ENCODE data around the gene TTLL11. TPM values are rescaled to one million over a fixed set of nuclear protein-coding genes. Genes with fewer than 3 reads are reported as not detected.

The TTLL11 gene
- polyA plus RNA-seq, 2 donors, result 2.3 to 4.5 TPM

- H3K36me3 ChIP-seq (ENCODE audit: control insufficient read depth in 2 of 2, insufficient read depth in 2 of 2, low read length in 1 of 2), result no peaks in the 10 kb centered on the region
- WGBS, 2 donors, result 80 to 82% methylated on average over 5 of the region's 5 CpGs
- H3K4me3 ChIP-seq (ENCODE audit: low read depth in 1 of 2, low read length in 2 of 2), result no peak overlapping the region
- no peak overlapping the region for H3K27ac ChIP-seq (ENCODE audit: low read depth in 2 of 2, low read length in 1 of 2)
- H3K9me3 ChIP-seq (ENCODE audit: control insufficient read depth in 2 of 2, insufficient read depth in 1 of 2, low read depth in 1 of 2, low read length in 1 of 2), result no peaks in the 10 kb centered on the region
- no peaks in the 10 kb centered on the region for H3K27me3 ChIP-seq (ENCODE audit: control insufficient read depth in 1 of 2, insufficient read depth in 2 of 2, low read length in 2 of 2)
- no peaks in the 10 kb centered on the region for H3K4me1 ChIP-seq (ENCODE audit: control insufficient read depth in 2 of 2, insufficient read depth in 2 of 2, low read length in 1 of 2)
These were observed 148.4 kb downstream of the TTLL11 start for GRCh38 chr9:121944711-121945191.

- Histone ChIP-seq H3K9me3 (ENCODE audit: control insufficient read depth in 2 of 2, insufficient read depth in 1 of 2, low read depth in 1 of 2, low read length in 1 of 2) (no peaks in the 10 kb centered on the region), H3K27ac (ENCODE audit: low read depth in 2 of 2, low read length in 1 of 2) (no peak overlapping the region), H3K4me1 (ENCODE audit: control insufficient read depth in 2 of 2, insufficient read depth in 2 of 2, low read length in 1 of 2) (no peaks in the 10 kb centered on the region), H3K4me3 (ENCODE audit: low read depth in 1 of 2, low read length in 2 of 2) (no peak overlapping the region), H3K27me3 (ENCODE audit: control insufficient read depth in 1 of 2, insufficient read depth in 2 of 2, low read length in 2 of 2) (no peaks in the 10 kb centered on the region), H3K36me3 (ENCODE audit: control insufficient read depth in 2 of 2, insufficient read depth in 2 of 2, low read length in 1 of 2) (no peaks in the 10 kb centered on the region)
- WGBS, 2 donors, result 92 to 94% methylated on average over 2 of the region's 2 CpGs
These were observed 149.6 kb downstream of the TTLL11 start for GRCh38 chr9:121943463-121943862.

GRCh38 chr9:121942866-121943382 lies 150.2 kb downstream of the TTLL11 start:
- H3K4me1 ChIP-seq (ENCODE audit: control insufficient read depth in 2 of 2, insufficient read depth in 2 of 2, low read length in 1 of 2), result no peaks in the 10 kb centered on the region
- no peaks in the 10 kb centered on the region for H3K36me3 ChIP-seq (ENCODE audit: control insufficient read depth in 2 of 2, insufficient read depth in 2 of 2, low read length in 1 of 2)
- no peaks in the 10 kb centered on the region for H3K27me3 ChIP-seq (ENCODE audit: control insufficient read depth in 1 of 2, insufficient read depth in 2 of 2, low read length in 2 of 2)
- H3K4me3 ChIP-seq (ENCODE audit: low read depth in 1 of 2, low read length in 2 of 2), result no peak overlapping the region
- 95 to 96% methylated on average over 15 of the region's 15 CpGs for WGBS, 2 donors
- H3K9me3 ChIP-seq (ENCODE audit: control insufficient read depth in 2 of 2, insufficient read depth in 1 of 2, low read depth in 1 of 2, low read length in 1 of 2), result no peaks in the 10 kb centered on the region
- H3K27ac ChIP-seq (ENCODE audit: low read depth in 2 of 2, low read length in 1 of 2), result no peak overlapping the region

- Histone ChIP-seq H3K36me3 (ENCODE audit: control insufficient read depth in 2 of 2, insufficient read depth in 2 of 2, low read length in 1 of 2) (no peaks in the 10 kb centered on the region), H3K4me1 (ENCODE audit: control insufficient read depth in 2 of 2, insufficient read depth in 2 of 2, low read length in 1 of 2) (no peaks in the 10 kb centered on the region), H3K27ac (ENCODE audit: low read depth in 2 of 2, low read length in 1 of 2) (no peak overlapping the region), H3K27me3 (ENCODE audit: control insufficient read depth in 1 of 2, insufficient read depth in 2 of 2, low read length in 2 of 2) (no peaks in the 10 kb centered on the region), H3K9me3 (ENCODE audit: control insufficient read depth in 2 of 2, insufficient read depth in 1 of 2, low read depth in 1 of 2, low read length in 1 of 2) (no peaks in the 10 kb centered on the region), H3K4me3 (ENCODE audit: low read depth in 1 of 2, low read length in 2 of 2) (no peak overlapping the region)
- WGBS, 2 donors, result 92 to 93% methylated on average over 7 of the region's 7 CpGs
These were observed 150.8 kb downstream of the TTLL11 start for GRCh38 chr9:121942313-121942712.

GRCh38 chr9:121939643-121940042 lies 153.5 kb downstream of the TTLL11 start:
- WGBS, 2 donors, result 78 to 82% methylated on average over 10 of the region's 10 CpGs

GRCh38 chr9:121938621-121939020 lies 154.5 kb downstream of the TTLL11 start:
- whole genome bisulfite sequencing, 2 donors, result 81 to 89% methylated on average over 3 of the region's 3 CpGs
- H3K9me3 ChIP-seq (ENCODE audit: control insufficient read depth in 2 of 2, insufficient read depth in 1 of 2, low read depth in 1 of 2, low read length in 1 of 2), result no peaks in the 10 kb centered on the region
- H3K4me3 ChIP-seq (ENCODE audit: low read depth in 1 of 2, low read length in 2 of 2), result no peak overlapping the region
- no peaks in the 10 kb centered on the region for H3K36me3 ChIP-seq (ENCODE audit: control insufficient read depth in 2 of 2, insufficient read depth in 2 of 2, low read length in 1 of 2)
- H3K27me3 ChIP-seq (ENCODE audit: control insufficient read depth in 1 of 2, insufficient read depth in 2 of 2, low read length in 2 of 2), result no peaks in the 10 kb centered on the region
- no peak overlapping the region for H3K27ac ChIP-seq (ENCODE audit: low read depth in 2 of 2, low read length in 1 of 2)
- H3K4me1 ChIP-seq (ENCODE audit: control insufficient read depth in 2 of 2, insufficient read depth in 2 of 2, low read length in 1 of 2), result no peaks in the 10 kb centered on the region

More at GRCh38 chr9:121939643-121940042, 153.5 kb downstream of the TTLL11 start:
- Histone ChIP-seq H3K4me3 (ENCODE audit: low read depth in 1 of 2, low read length in 2 of 2) (no peak overlapping the region), H3K27ac (ENCODE audit: low read depth in 2 of 2, low read length in 1 of 2) (no peak overlapping the region), H3K4me1 (ENCODE audit: control insufficient read depth in 2 of 2, insufficient read depth in 2 of 2, low read length in 1 of 2) (no peaks in the 10 kb centered on the region), H3K27me3 (ENCODE audit: control insufficient read depth in 1 of 2, insufficient read depth in 2 of 2, low read length in 2 of 2) (no peaks in the 10 kb centered on the region), H3K36me3 (ENCODE audit: control insufficient read depth in 2 of 2, insufficient read depth in 2 of 2, low read length in 1 of 2) (no peaks in the 10 kb centered on the region), H3K9me3 (ENCODE audit: control insufficient read depth in 2 of 2, insufficient read depth in 1 of 2, low read depth in 1 of 2, low read length in 1 of 2) (no peaks in the 10 kb centered on the region)

GRCh38 chr9:121937240-121937639 lies 155.9 kb downstream of the TTLL11 start:
- H3K27ac ChIP-seq (ENCODE audit: low read depth in 2 of 2, low read length in 1 of 2), result no peak overlapping the region
- no peaks in the 10 kb centered on the region for H3K4me1 ChIP-seq (ENCODE audit: control insufficient read depth in 2 of 2, insufficient read depth in 2 of 2, low read length in 1 of 2)
- 80 to 94% methylated on average over 2 of the region's 2 CpGs for WGBS, 2 donors
- H3K27me3 ChIP-seq (ENCODE audit: control insufficient read depth in 1 of 2, insufficient read depth in 2 of 2, low read length in 2 of 2), result no peaks in the 10 kb centered on the region
- no peaks in the 10 kb centered on the region for H3K9me3 ChIP-seq (ENCODE audit: control insufficient read depth in 2 of 2, insufficient read depth in 1 of 2, low read depth in 1 of 2, low read length in 1 of 2)
- no peaks in the 10 kb centered on the region for H3K36me3 ChIP-seq (ENCODE audit: control insufficient read depth in 2 of 2, insufficient read depth in 2 of 2, low read length in 1 of 2)
- no peak overlapping the region for H3K4me3 ChIP-seq (ENCODE audit: low read depth in 1 of 2, low read length in 2 of 2)

GRCh38 chr9:121935739-121936138 lies 157.4 kb downstream of the TTLL11 start:
- Histone ChIP-seq H3K4me1 (ENCODE audit: control insufficient read depth in 2 of 2, insufficient read depth in 2 of 2, low read length in 1 of 2) (no peaks in the 10 kb centered on the region), H3K27me3 (ENCODE audit: control insufficient read depth in 1 of 2, insufficient read depth in 2 of 2, low read length in 2 of 2) (no peaks in the 10 kb centered on the region), H3K4me3 (ENCODE audit: low read depth in 1 of 2, low read length in 2 of 2) (no peak overlapping the region), H3K27ac (ENCODE audit: low read depth in 2 of 2, low read length in 1 of 2) (no peak overlapping the region), H3K36me3 (ENCODE audit: control insufficient read depth in 2 of 2, insufficient read depth in 2 of 2, low read length in 1 of 2) (no peaks in the 10 kb centered on the region), H3K9me3 (ENCODE audit: control insufficient read depth in 2 of 2, insufficient read depth in 1 of 2, low read depth in 1 of 2, low read length in 1 of 2) (no peaks in the 10 kb centered on the region)
- WGBS, 2 donors, result 83 to 89% methylated on average over 9 of the region's 9 CpGs

GRCh38 chr9:121930956-121931355 lies 162.2 kb downstream of the TTLL11 start:
- Histone ChIP-seq H3K9me3 (ENCODE audit: control insufficient read depth in 2 of 2, insufficient read depth in 1 of 2, low read depth in 1 of 2, low read length in 1 of 2) (no peaks in the 10 kb centered on the region), H3K4me3 (ENCODE audit: low read depth in 1 of 2, low read length in 2 of 2) (no peak overlapping the region), H3K4me1 (ENCODE audit: control insufficient read depth in 2 of 2, insufficient read depth in 2 of 2, low read length in 1 of 2) (peaks cover 0 to 7% of the 10 kb centered on the region in 2 donors), H3K27me3 (ENCODE audit: control insufficient read depth in 1 of 2, insufficient read depth in 2 of 2, low read length in 2 of 2) (no peaks in the 10 kb centered on the region), H3K27ac (ENCODE audit: low read depth in 2 of 2, low read length in 1 of 2) (no peak overlapping the region), H3K36me3 (ENCODE audit: control insufficient read depth in 2 of 2, insufficient read depth in 2 of 2, low read length in 1 of 2) (no peaks in the 10 kb centered on the region)
- WGBS, 2 donors, result 76 to 86% methylated on average over 5 of the region's 5 CpGs

Measured in esophagus (tissue), 2 donors.